H54 (cell line): Measurements from ENCODE around the gene DPH3.

ENCODE experiments used
- DNase-seq: peaks from one replicate; pipeline ENCODE4 v3.0.0; 2011; ENCODE audit warnings: low spot score, mixed read lengths; ENCODE audit not compliant: insufficient read length
- FAIRE-seq: peaks from 3 replicates; lab custom pipeline; 2011; peaks lifted over from hg19 to GRCh38; lab: Jason Lieb, UNC
- POLR2A ChIP-seq: IDR thresholded peaks from 2 replicates; pipeline ENCODE4 v1.6.1; 2011; ENCODE audit warnings: low read depth, mild to moderate bottlenecking, low read length

The DPH3 gene

DNA sequence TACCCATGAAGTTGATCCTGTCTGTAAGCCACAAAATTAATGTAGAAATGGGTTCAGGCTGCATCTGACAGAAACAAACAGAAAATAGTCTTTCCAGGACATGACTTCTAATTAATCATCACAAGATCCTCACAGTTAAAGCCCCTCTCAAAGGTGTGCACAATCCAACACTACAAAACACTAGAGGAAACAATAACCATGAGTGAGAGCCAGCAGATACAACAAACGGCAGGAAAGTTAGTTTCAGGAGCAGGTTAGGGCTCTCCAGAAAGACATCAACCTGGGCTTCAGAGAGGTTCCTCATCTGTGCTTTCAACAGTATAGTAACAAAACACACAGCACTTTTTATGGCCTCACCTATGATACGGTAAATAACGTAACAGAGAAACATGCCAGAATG is 42.8 kb downstream of the DPH3 start:
- no peak for FAIRE-seq
- TF ChIP-seq POLR2A, result no peak
- DNase-seq, result no peak

DNA sequence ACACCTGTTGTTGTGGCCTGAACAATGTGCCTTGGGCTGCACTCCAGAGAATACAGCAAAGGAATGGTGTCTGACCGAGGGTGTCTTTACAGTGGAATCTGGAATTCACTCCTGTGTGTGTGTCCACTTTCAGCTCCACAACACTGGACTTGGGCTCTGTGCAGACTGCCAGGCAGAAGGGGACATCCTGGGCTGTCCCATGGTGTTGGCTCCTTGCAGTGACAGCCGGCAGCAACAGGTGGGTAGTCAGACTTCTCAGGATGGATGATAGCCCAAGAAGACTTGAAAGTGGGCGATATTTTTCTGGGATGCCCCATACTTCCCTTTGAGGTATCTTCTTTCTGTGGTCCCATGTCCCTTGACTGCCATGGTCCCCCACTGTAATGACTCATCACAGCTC is 45.0 kb downstream of the DPH3 start:
- no peak for TF ChIP-seq POLR2A
- DNase-seq (no peak), FAIRE-seq (no peak)

DNA sequence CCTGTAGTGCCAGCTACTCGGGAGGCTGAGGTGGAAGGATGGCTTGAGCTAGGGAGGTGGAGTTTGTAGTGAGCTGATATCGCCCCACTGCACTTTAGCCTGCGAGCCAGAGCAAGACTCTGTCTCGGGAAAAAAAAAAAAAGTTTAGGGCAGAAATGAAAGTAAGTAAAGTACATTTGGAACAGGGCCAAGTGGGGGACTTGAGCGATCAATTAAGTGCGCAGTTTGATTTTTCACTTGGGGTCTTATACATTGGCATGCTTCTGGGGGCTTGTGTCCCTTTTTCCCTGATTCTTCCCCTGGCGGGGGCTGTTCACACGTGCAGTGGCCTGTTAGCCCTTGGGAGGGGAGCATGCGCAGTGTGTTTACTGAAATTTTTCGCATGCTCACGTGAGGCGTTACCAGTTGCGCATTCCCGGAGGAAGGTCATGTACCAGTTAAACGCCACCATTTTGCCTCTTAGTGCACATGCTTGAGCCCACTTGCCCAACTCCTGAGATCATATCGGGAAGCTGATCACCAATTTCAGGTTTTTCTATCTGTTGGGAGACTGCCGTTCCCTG is 48.3 kb downstream of the DPH3 start:
- TF ChIP-seq POLR2A, result no peak
- FAIRE-seq (no peak), DNase-seq (no peak)

DNA sequence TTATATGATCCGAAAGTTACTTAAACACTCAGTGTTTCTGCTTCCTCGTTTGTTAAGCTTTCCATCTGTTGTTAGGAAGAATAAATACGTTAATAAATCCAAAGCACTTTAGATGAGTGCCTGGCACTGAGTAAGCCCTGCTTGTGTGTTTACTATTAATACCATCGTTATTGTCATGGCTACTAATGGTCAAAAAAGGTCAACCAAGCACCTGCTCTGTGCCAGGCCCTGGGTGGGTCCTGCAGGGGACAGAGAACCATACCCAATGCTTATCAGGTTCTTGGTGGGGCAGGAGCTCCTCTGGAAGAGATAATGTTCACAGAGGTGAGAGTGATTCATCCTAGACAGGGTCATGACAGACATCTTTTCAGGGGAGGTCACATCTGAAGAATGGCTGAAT is 50.4 kb downstream of the DPH3 start:
- FAIRE-seq, result no peak
- TF ChIP-seq POLR2A, result no peak
- no peak for DNase-seq

DNA sequence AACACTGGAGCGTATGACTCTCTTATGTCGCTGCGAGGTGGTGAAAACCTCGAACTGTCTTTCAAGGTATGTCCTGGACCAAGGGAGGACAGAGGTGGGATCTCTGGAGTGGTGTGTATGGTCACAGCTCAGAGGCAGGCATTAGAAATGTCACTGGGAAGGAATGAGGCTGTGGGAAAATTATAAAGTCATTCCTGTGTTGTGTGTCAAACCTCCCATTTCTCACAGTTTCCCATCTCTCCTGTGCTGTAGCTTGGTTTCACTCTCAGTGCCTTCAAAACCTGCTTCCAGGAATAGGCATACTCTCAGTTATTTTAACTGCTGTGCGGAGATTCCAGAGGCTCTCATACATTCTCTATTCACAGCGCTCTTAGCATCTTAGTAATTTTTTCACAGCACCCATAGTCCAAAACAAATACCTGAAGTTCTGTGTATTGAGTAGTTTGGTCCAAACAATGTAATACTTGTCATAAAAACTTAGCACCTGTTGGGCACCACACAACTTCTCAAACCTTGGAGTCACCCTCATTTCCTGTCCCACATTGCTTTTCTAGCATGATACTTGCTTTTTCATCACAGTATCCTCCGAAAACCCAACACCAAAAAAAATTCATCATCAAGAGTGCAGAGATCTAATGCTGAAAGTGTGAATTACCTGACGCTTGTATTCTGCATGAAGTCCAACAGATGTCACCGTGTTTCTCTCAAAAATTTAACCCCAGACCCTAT is 53.4 kb downstream of the DPH3 start:
- no peak for TF ChIP-seq POLR2A
- no peak for FAIRE-seq
- DNase-seq, result no peak
